HG03565 (cell line): ENCODE results near the gene RNF212.
"Not testable (repeated sequence)": the region's sequence is repeated elsewhere in the genome, so short reads cannot be mapped to it uniquely, and the experiment has no call there.

Source experiments
- ATAC-seq: cut with Tn5 transposase; IDR thresholded peaks from one replicate; pipeline ENCODE4 v1.9.1; 2021; ENCODE audit warnings: mild to moderate bottlenecking, moderate library complexity; ENCODE audit not compliant: unreplicated experiment

Gene RNF212

GRCh38 chr4:1050486-1051213 is 62.7 kb downstream of the RNF212 start:
- no peak for ATAC-seq

- no peak for ATAC-seq
Measured at GRCh38 chr4:1049591-1049905, 63.8 kb downstream of the RNF212 start.

GRCh38 chr4:1048773-1049590 is 64.4 kb downstream of the RNF212 start:
- ATAC-seq = no peak

DNA sequence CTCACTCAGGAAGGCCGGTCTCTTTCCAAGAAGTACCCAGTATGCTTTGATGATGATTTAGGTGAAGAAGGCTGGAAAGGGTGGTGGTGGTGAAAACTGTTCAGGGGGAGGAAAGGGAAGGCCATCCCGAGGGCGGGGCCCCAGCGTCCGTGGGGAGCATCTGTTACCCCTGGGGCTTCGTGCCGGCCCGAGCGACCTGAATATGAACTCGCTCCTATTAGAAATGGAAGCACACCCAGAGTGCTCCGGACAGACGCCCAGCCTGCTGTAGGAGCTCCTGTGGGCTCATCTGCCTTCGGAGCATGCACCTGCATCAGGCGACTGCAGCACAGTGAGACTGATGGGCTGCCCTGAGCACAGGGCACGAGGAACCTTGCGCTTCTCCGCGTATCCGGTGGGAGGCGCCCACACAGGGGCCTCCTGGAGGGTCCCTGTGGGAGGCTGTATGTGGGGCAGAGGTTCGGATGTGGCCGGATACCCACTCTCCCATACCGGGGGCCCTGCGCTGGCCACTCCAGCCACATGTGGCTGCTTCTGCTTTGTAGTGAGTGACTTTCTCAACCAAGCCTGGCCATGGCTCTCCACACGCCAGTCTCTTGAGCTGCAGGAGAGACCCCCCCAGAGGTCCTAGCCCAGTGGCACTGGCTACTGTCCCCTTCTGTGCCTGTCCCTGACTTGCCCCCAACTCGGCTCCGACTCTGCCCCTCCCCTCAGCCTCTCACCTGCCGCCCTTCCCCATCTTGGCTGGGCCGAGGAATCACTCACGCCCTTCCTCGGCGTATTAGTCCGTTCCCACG is 65.2 kb downstream of the RNF212 start:
- ATAC-seq = no peak

DNA sequence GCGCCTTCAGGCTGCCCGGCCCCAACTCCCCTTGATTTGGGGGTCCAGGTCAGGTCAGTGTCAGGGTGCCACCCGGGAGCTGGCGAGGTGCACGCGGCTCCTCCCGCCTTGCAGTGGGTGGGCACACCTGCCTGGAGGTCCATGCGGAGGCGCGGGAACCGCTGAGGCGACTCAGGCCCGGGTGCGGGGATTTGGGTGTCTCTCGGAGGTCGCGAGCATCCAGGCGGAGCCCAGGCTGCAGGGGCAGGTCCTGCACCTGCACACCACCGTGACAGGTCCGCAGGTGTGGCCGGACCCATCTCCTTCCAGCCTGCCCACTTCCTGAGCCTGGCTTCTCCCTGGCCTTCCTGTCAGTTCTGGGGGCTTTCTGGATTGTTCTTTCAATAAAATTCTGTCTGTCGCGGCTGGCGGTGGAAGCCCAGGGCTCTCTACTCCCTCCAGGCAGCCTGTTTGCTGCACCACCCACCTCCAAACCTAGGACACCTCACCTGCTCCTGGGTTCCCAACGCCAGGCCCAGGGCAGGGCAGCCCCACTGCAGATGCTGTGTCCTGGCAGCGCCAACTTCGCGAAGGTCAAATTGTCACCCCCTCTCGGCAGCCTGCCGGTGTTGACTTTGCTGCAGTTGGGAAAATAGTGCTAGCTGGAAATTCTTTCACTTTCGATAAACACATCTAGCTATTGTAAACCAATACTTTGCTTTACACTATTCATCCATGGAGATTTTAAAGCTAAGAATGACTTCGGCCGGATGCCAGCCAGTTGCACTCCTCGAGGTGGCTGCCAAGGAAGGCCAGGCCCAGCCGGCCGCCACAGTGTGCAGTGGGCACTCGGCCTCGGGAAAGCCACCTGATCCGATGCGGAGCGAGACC is 66.0 kb downstream of the RNF212 start:
- no peak for ATAC-seq

- ATAC-seq = not testable (repeated sequence)
Measured at GRCh38 chr4:1046581-1047011, 66.8 kb downstream of the RNF212 start.

GRCh38 chr4:1045595-1046201 is 67.7 kb downstream of the RNF212 start:
- ATAC-seq = no peak

DNA sequence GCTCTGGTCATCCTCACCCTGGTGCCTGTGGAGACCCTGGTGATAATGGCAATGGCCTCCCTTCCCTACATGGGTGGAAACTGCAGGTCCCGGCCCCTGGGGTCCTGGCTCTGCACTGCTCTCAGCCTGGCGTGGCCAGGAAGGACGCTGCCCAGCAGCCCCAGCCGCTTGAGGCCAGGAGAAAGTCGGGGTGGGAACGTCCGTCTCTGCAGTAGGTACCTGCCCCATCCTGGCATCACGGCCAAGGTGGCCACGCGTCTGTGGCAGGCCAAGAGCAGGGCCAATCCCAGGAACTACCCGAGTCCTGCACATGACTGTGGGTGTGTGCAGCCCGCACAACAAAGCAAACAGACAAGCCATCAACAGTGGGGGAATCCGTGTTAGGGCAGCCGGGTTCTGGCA is 68.2 kb downstream of the RNF212 start:
- ATAC-seq = no peak

DNA sequence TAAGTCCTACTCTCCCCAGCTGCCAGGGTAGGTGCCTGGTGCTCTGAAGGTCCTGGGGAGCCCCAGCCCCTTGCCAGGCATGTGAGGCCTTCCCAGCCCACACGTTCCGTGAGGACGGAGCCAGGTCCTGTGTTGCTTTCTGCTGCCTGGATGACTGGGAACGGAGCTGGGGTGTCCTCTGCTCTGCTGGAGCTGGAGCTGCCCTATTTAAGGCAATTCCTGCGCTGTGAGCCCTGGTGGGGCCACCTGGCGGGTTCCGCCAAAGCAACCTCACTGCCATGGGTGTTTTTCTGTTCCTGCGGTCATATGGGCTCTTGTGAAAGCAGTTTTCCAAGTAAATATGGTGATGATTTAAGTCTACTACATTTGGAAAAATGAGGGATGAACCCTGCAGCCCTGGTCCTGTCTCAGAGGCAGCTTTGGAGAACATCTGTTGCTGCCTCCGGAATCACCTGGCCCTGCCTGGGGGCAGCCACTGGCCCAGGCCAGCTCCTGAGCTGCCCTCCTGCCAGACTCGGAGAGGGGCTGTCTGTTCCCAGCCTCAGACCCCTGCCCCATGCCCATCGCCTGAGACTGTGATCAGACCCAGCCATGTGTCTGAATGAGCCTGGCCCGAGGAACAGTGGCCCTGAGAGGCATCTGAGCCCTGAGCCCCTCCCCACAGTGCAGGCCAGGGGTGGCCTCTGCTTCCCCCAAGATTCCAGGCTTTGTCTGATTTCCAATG is 68.7 kb downstream of the RNF212 start:
- ATAC-seq = no peak

- no peak for ATAC-seq
Measured at GRCh38 chr4:1043651-1044468, 69.5 kb downstream of the RNF212 start.

GRCh38 chr4:1043162-1043561 is 70.2 kb downstream of the RNF212 start:
- ATAC-seq = no peak

- ATAC-seq = no peak
Measured at GRCh38 chr4:1042352-1043055, 70.9 kb downstream of the RNF212 start.

- no peak for ATAC-seq
Measured at GRCh38 chr4:1041936-1042330, 71.4 kb downstream of the RNF212 start.

DNA sequence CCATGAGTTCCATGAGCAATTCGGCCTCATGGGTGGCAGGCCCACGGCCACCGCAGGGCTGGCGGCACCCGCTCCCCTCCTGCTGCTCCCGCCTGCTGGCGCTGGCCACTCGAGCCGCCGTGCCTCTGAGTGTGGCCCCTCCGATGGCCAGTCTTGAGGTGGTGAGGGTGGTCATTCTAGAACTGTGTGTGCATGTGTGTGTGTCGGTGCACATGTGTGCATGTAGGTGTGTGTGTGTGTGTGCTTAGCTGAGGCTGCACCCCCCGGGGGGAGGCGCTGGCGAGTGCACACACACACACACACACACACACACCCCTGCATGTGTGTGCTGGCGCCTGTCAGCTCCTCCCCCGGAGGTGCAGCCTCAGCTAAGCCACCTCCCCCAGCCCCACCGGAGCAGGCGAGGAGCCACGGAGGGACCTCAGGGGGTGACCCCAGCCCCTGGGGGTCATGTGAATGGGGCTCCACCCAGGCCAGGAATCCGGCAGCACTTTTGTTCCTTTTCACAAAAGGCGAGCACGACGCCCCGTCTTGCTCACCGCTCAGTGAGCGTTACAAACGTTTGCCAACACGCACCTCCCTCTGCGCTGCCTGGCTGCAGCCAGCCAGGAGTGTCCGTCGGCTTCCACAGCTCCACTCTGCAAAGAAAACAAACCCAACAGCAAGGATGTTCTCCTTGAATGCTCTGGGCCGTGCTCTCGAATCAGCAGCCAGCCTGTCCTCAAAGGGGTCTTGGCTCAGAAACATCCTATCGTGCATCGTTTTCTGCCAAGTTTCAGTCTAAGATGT is 72.0 kb downstream of the RNF212 start:
- ATAC-seq = no peak

DNA sequence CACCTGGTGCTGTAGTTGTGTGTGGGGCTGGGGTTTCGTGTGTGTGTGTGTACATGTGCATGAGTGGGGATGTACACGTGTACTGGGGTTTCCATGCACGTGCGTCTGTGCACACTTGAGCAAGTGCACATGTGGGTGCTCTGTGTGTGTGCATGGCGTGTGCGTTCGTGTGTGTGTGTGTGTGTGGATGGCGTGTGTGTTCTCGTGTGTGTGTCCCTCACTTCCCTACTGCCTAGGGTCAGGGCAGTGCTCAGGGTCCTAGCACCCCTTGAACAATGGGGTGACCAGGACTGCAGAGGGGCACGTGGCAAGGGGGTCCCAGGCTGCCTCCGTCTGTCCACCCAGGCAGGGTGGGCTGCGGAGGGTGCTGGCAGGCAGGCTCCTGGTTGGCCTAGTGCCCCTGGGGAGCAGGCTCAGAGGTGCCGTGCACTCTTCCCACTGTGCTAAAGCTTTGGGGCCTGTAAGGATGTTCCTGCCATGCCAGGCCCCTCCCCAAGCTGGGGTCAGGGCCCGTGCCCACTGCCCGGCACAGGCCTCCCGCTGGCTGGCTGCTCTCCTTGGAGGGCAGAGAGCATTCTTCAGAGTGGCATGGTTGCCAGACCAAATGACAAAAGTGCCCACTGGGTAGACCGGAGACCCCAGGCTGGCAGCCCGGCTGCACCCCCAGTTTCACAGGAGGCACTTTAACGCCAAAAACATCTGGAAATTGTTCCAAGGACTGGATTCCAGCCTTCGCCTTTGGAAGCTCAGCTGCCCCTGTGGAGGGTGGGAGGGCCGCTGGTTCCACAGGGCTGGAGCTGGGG is 72.8 kb downstream of the RNF212 start:
- ATAC-seq = no peak

DNA sequence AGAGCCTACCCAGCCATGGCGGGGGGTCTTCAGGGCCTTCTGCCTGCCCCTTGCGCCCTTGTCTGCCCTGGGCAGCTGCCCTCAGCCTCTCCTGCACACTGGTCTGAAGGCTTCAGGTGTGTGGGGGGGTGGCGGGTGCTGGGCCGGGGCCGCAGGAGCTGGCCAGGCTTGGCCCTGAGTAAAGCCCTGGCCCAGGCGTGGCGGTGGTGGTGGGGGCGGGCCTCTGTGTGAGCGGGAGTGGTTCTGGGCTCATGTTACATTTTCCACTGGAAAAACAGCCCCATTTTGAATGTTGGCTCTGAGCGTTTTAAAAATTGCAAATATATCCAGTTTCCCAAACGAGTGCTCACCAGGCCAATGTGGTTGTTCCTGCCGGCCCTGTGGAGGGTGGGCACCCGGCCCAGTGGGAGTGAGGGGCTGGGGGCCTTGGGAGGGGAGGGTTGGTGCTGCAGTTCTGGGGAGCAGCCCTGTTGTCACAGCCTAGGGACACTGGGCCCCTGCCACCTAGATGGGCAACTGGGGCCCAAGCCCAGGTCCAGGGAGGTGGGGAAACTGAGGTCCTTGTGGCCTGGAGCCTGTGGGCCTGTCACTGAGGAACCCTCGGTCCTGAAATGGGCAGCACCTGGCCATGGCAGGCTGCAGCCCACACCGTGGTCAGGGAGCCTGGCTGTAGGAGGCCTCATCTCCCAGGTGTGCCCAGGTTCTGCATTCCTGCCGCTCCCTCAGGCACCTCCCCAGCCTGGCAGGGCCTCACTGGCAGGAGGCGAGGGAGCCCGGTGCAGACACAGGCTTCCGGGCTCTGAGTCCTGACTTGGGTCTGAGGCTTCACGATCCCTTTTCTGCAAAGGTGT is 73.6 kb downstream of the RNF212 start:
- ATAC-seq = no peak
